GM12878 (cell line): ENCODE data around the gene SRD5A1. TPM values are rescaled to one million over a fixed set of nuclear protein-coding genes. Genes with fewer than 3 reads are reported as not detected.

Experiments
- ATAC-seq: fragments of 200-7000 bp; cut with Tn5 transposase; 3 replicates; pipeline ENCODE4 v1.9.1; 2020; ENCODE audit warnings: mild to moderate bottlenecking, moderate library complexity
- BruUV-seq: library from RNA; stranded (reverse); fragments of 400-500 nt; replicated peaks from 2 replicates; lab custom pipeline; 2021; lab: Mats Ljungman, UMichigan
- CTCF ChIA-PET: fragments of 300-600 bp; sonication (Branson Sonifier 250); formaldehyde crosslinking; extraction: SDS; loops from one replicate; lab custom pipeline; 2021; ENCODE audit warnings: inconsistent platforms; lab: Yijun Ruan, JAX
- POLR2A ChIA-PET: fragments of 350-600 bp; formaldehyde crosslinking; extraction: SDS; loops from one replicate; lab custom pipeline; 2021; ENCODE audit warnings: inconsistent platforms; lab: Charles Lee
- RAD21 ChIA-PET: fragments of 300-600 bp; sonication (Branson Sonifier 250); formaldehyde crosslinking; loops from one replicate; lab custom pipeline; 2023; ENCODE audit warnings: antibody characterized with exemption; ENCODE audit not compliant: unreplicated experiment; lab: Charles Lee
- SMC1A ChIA-PET: fragments of 300-600 bp; sonication (Branson Sonifier 250); formaldehyde crosslinking; loops from one replicate; lab custom pipeline; 2023; ENCODE audit not compliant: unreplicated experiment, uncharacterized antibody; lab: Charles Lee
- DNase-seq: peaks from one replicate; pipeline ENCODE4 v3.0.0-alpha.2; 2011; ENCODE audit warnings: low read depth, low spot score
- FAIRE-seq: peaks from 3 replicates; lab custom pipeline; 2011; peaks lifted over from hg19 to GRCh38; lab: Jason Lieb, UNC
- H2AFZ ChIP-seq: 2 replicates; pipeline ENCODE4 v1.6.0; 2011; ENCODE audit warnings: low read depth, low read length, control low read depth; ENCODE audit not compliant: control insufficient read depth
- H3K27ac ChIP-seq: 2 replicates; pipeline ENCODE4 v1.5.1; 2011; ENCODE audit warnings: control low read depth; ENCODE audit not compliant: control insufficient read depth, insufficient read depth
- H3K27me3 ChIP-seq, 2 experiments: replicated peaks in 1 of 2; 2 replicates each; pipeline versions ENCODE4 v1.6.0 to v1.6.1; 2011; ENCODE audit warnings: low read length in 1 of 2; ENCODE audit not compliant: control insufficient read depth in 2 of 2, insufficient read depth in 2 of 2
- H3K36me3 ChIP-seq, 2 experiments: 2 replicates each; pipeline ENCODE4 v1.5.1; 2011; ENCODE audit warnings: low read length in 1 of 2; ENCODE audit not compliant: control insufficient read depth in 2 of 2, insufficient read depth in 2 of 2
- H3K4me1 ChIP-seq: 2 replicates; pipeline ENCODE4 v1.6.1; 2011; ENCODE audit warnings: mild to moderate bottlenecking, low read length, moderate library complexity, mixed read lengths; ENCODE audit not compliant: control insufficient read depth, insufficient read depth
- H3K4me2 ChIP-seq: 2 replicates; pipeline ENCODE4 v1.6.0; 2011; ENCODE audit warnings: control low read depth; ENCODE audit not compliant: control insufficient read depth, insufficient read depth
- H3K4me3 ChIP-seq: fragments of 200-600 bp; sonication (generic); 2 replicates; pipeline ENCODE4 v1.5.1; 2016
- H3K79me2 ChIP-seq: 2 replicates; pipeline ENCODE4 v1.6.0; 2011; ENCODE audit warnings: low read length; ENCODE audit not compliant: control insufficient read depth, insufficient read depth
- H3K9ac ChIP-seq: 2 replicates; pipeline ENCODE4 v1.8.0; 2011; ENCODE audit warnings: low read length, control low read depth, mixed read lengths; ENCODE audit not compliant: control insufficient read depth, insufficient read depth
- H3K9me3 ChIP-seq: replicated peaks from 3 replicates; pipeline ENCODE4 v1.5.1; 2011; ENCODE audit warnings: mild to moderate bottlenecking, low read length; ENCODE audit not compliant: control insufficient read depth, insufficient read depth
- H4K20me1 ChIP-seq: 2 replicates; pipeline ENCODE4 v1.6.0; 2011; ENCODE audit not compliant: control insufficient read depth, insufficient read depth
- CHD1 ChIP-seq: IDR thresholded peaks from 2 replicates; pipeline ENCODE4 v1.6.1; 2012; ENCODE audit warnings: low read depth, low read length, improper control_type of control experiment
- EP300 ChIP-seq, 2 experiments: fragments of 150-350 bp in 1 of 2; IDR thresholded peaks; 2 replicates each; pipeline ENCODE4 v1.6.1; 2011 to 2012; ENCODE audit warnings: low read depth in 2 of 2, low read length in 2 of 2, borderline replicate concordance in 1 of 2, improper control_type of control experiment in 1 of 2, inconsistent platforms in 1 of 2; ENCODE audit not compliant: control insufficient read depth in 1 of 2
- HCFC1 ChIP-seq: fragments of 150-350 bp; IDR thresholded peaks from 2 replicates; pipeline ENCODE4 v1.6.1; 2014; ENCODE audit warnings: low read length
- HDAC6 ChIP-seq: fragments of 200-600 bp; sonication (generic); IDR thresholded peaks from one replicate; pipeline ENCODE4 v1.8.0; 2017; ENCODE audit warnings: antibody characterized with exemption; ENCODE audit not compliant: unreplicated experiment
- IRF4 ChIP-seq: IDR thresholded peaks from 2 replicates; pipeline ENCODE4 v1.6.1; 2011; ENCODE audit warnings: low read depth, low read length
- JUND ChIP-seq: IDR thresholded peaks from 2 replicates; pipeline ENCODE4 v1.6.1; 2012; ENCODE audit warnings: low read depth, mild to moderate bottlenecking, low read length, improper control_type of control experiment, moderate library complexity
- MXI1 ChIP-seq: fragments of 150-350 bp; IDR thresholded peaks from 2 replicates; pipeline ENCODE4 v1.6.1; 2011; ENCODE audit warnings: low read depth, mild to moderate bottlenecking, inconsistent platforms, low read length, improper control_type of control experiment
- NBN ChIP-seq: fragments of 450-650 bp; IDR thresholded peaks from 2 replicates; pipeline ENCODE4 v1.6.1; 2016
- PKNOX1 ChIP-seq: fragments of 450-650 bp; IDR thresholded peaks from 2 replicates; pipeline ENCODE4 v1.6.1; 2016; ENCODE audit warnings: mild to moderate bottlenecking
- PRDM15 ChIP-seq: fragments of 450-650 bp; formaldehyde crosslinking; IDR thresholded peaks from 2 replicates; pipeline ENCODE4 v1.4.0; 2020; ENCODE audit warnings: mild to moderate bottlenecking, moderate library complexity
- ZNF687 ChIP-seq: fragments of 450-650 bp; IDR thresholded peaks from 2 replicates; pipeline ENCODE4 v1.6.1; 2017; ENCODE audit warnings: mild to moderate bottlenecking, moderate library complexity
- ZSCAN29 ChIP-seq: fragments of 450-650 bp; IDR thresholded peaks from 2 replicates; pipeline ENCODE4 v1.6.1; 2017; ENCODE audit warnings: mild to moderate bottlenecking, moderate library complexity
- WGBS: methylation state at CpG from one replicate; pipeline ENCODE4 v1.1.6; 2016; ENCODE audit warnings: low lambda C conversion rate; ENCODE audit not compliant: insufficient replicate concordance, insufficient coverage; ENCODE audit errors: missing lambda C conversion rate; 5-methylcytosine and 5-hydroxymethylcytosine counted together
- in situ Hi-C: fragments of 300-500 bp; cut with MboI; formaldehyde crosslinking; loops from 9 replicates; pipeline ENCODE4 v1.14.3; 2018; ENCODE audit warnings: mixed read lengths
- intact Hi-C: fragments of 100-400 bp; cut with micrococcal nuclease; formaldehyde crosslinking; loops from one replicate; pipeline ENCODE4 v1.14.2; 2022; ENCODE audit not compliant: unreplicated experiment
- polyA plus RNA-seq, 11 experiments: library from polyadenylated mRNA; depleted of rRNA in 4 of 11; unstranded in 6 of 11; stranded (reverse) in 5 of 11; fragments of >200 nt; fragmentation: Nextera tagmentation in 4 of 11; fragmentation: Illumina TruSeq in 1 of 11; extraction: Ambion mirVana in 4 of 11; extraction: Trizol in 1 of 11; gene quantifications; 1 replicate in 1 of 11; 2 replicates in 10 of 11; pipeline versions ENCODE4 v1.2.1 to v1.2.3, GENCODE V29; 2011 to 2016; ENCODE audit warnings: inconsistent platforms in 2 of 11, missing spikeins in 2 of 11, low read depth in 1 of 11
- total RNA-seq, 4 experiments: library from RNA; depleted of rRNA in 3 of 4; stranded (reverse); fragments of >200 nt in 3 of 4; fragmentation: Illumina TruSeq in 1 of 4; extraction: Trizol in 1 of 4; gene quantifications; 2 replicates each; pipeline versions ENCODE4 v1.2.1 to v1.2.3, GENCODE V29; 2013 to 2021

Gene SRD5A1
- total and polyA plus RNA-seq, 10 of the 15 experiments (the other 5 are each of a cell fraction or from before 2014, with no cell fraction given): 0.76 to 20.1 (median 12.3) TPM

GRCh38 chr5:6676702-6677101 is 43.5 kb downstream of the SRD5A1 start (continued):
- TF ChIP-seq PKNOX1 (no peak), NBN (no peak), JUND (no peak)

GRCh38 chr5:6678385-6678784 is 45.1 kb downstream of the SRD5A1 start:
- intact Hi-C loops: no loop called here
- CTCF ChIA-PET: interaction anchor here (2.5 kb wide), 1 partner anchor 9 kb away, joined by 8 read pairs; no protein-coding TSS in a partner anchor
- TF ChIP-seq MXI1: no peak
- TF ChIP-seq ZNF687: no peak
- TF ChIP-seq PRDM15 (CRISPR knock-in tag): no peak
- TF ChIP-seq EP300 (IDR thresholded peaks at IDR 0.05; ENCODE audit: borderline replicate concordance in 1 of 2, control insufficient read depth in 1 of 2, low read depth in 2 of 2, low read length in 2 of 2): no peak
- no peak for TF ChIP-seq HDAC6
- no peak for TF ChIP-seq CHD1
- TF ChIP-seq IRF4: no peak
- no peak for TF ChIP-seq ZSCAN29
- no peak for TF ChIP-seq HCFC1

More at GRCh38 chr5:6678385-6678784, 45.1 kb downstream of the SRD5A1 start:
- no TSS peak for BruUV-seq
- Histone ChIP-seq H3K36me3 (no peaks in the 10 kb centered on the region; a peak in 1 of 4 replicates), H3K4me3 (no peak overlapping the region), H3K9me3 (no peaks in the 10 kb centered on the region; the same call in 2 of the 3 replicates), H4K20me1 (no peaks in the 10 kb centered on the region), H3K27ac (no peak overlapping the region), H3K79me2 (no peaks in the 10 kb centered on the region), H3K4me1 (no peaks in the 10 kb centered on the region), H3K9ac (no peak overlapping the region), H2AFZ (no peak overlapping the region), H3K4me2 (no peak overlapping the region), H3K27me3 (no peaks in the 10 kb centered on the region)
- WGBS: 100% methylated on average over 1 of the region's 1 CpG
- in situ Hi-C loops: no loop called here
- FAIRE-seq (no peak), DNase-seq (no peak), ATAC-seq (no peak)
- ChIA-PET RAD21 (no interaction called here), SMC1A (no interaction called here), POLR2A (no interaction called here)
